SH-SY5Y (cell line): ENCODE measurements around the gene GALNT18.

Experiments
- GATA2 ChIP-seq: IDR thresholded peaks from 2 replicates; pipeline ENCODE4 v1.6.1; 2011; ENCODE audit warnings: mild to moderate bottlenecking, low read depth, low read length
- GATA3 ChIP-seq: IDR thresholded peaks from 2 replicates; pipeline ENCODE4 v1.6.1; 2011; ENCODE audit warnings: low read depth, mild to moderate bottlenecking, low read length, moderate library complexity

GRCh38 chr11:11561991-11562390, 59.8 kb downstream of the GALNT18 start:
- TF ChIP-seq GATA2 (no peak), GATA3 (no peak)
